K562 (cell line): ENCODE results near the gene SIGLEC6. TPM values are rescaled to one million over a fixed set of nuclear protein-coding genes. Genes with fewer than 3 reads are reported as not detected.

Experiments
- BCOR ChIP-seq: fragments of 450-650 bp; IDR thresholded peaks from 2 replicates; pipeline ENCODE4 v1.6.1; 2016
- CBX3 ChIP-seq, 2 experiments: IDR thresholded peaks; 1 replicate in 1 of 2; 2 replicates in 1 of 2; pipeline ENCODE4 v1.6.1; 2012; ENCODE audit warnings: inconsistent platforms in 2 of 2, low read length in 2 of 2, borderline replicate concordance in 1 of 2, control low read depth in 1 of 2
- CHD1 ChIP-seq: fragments of 200-600 bp; sonication (generic); IDR thresholded peaks from one replicate; pipeline ENCODE4 v1.6.1; 2012; ENCODE audit warnings: mild to moderate bottlenecking, moderate library complexity, low read length, inconsistent platforms
- CREM ChIP-seq: IDR thresholded peaks from 2 replicates; pipeline ENCODE4 v1.6.1; 2014; ENCODE audit warnings: antibody characterized with exemption, low read depth
- ETS2 ChIP-seq: IDR thresholded peaks from 2 replicates; pipeline ENCODE4 v1.6.1; 2016; ENCODE audit warnings: borderline replicate concordance, missing genetic modification characterization, mild to moderate bottlenecking, moderate library complexity, missing compliant biosample characterization; ENCODE audit not compliant: poor library complexity, severe bottlenecking
- HDGF ChIP-seq: fragments of 450-650 bp; IDR thresholded peaks from 2 replicates; pipeline ENCODE4 v1.6.1; 2016
- KDM1A ChIP-seq, 2 experiments: fragments of 450-650 bp; IDR thresholded peaks; 2 replicates each; pipeline ENCODE4 v1.6.1; 2016; ENCODE audit warnings: mild to moderate bottlenecking in 2 of 2
- KLF6 ChIP-seq: fragments of 250-450 bp; sonication (Bioruptor Pico); IDR thresholded peaks from 2 replicates; pipeline ENCODE4 v1.4.0; 2020; ENCODE audit warnings: mild to moderate bottlenecking, moderate library complexity, borderline replicate concordance
- MCM7 ChIP-seq, 2 experiments: fragments of 450-650 bp; IDR thresholded peaks; 2 replicates each; pipeline ENCODE4 v1.6.1; 2016 to 2018
- MTA2 ChIP-seq: fragments of 450-650 bp; IDR thresholded peaks from 2 replicates; pipeline ENCODE4 v1.6.1; 2016; ENCODE audit warnings: low read depth
- NR2C1 ChIP-seq, 2 experiments: fragments of 450-650 bp; IDR thresholded peaks; 2 replicates each; pipeline ENCODE4 v1.6.1; 2017; ENCODE audit warnings: mild to moderate bottlenecking in 2 of 2, antibody characterized with exemption in 1 of 2, inconsistent platforms in 1 of 2, missing compliant biosample characterization in 1 of 2, missing genetic modification characterization in 1 of 2
- RBFOX2 ChIP-seq: fragments of 200-400 bp; formaldehyde crosslinking; IDR thresholded peaks from 2 replicates; pipeline ENCODE4 v1.6.1; 2017; ENCODE audit warnings: low read depth, mild to moderate bottlenecking, low read length, moderate library complexity
- SP2 ChIP-seq: IDR thresholded peaks from 2 replicates; pipeline ENCODE4 v1.6.1; 2011; ENCODE audit warnings: mild to moderate bottlenecking, low read depth, low read length, moderate library complexity; ENCODE audit not compliant: poor library complexity, severe bottlenecking; ENCODE audit errors: extremely low read depth
- TAF9B ChIP-seq: fragments of 450-650 bp; IDR thresholded peaks from 2 replicates; pipeline ENCODE4 v1.6.1; 2018; ENCODE audit warnings: mild to moderate bottlenecking; ENCODE audit not compliant: partially characterized antibody
- TEAD1 ChIP-seq, 2 experiments: fragments of 450-650 bp in 1 of 2; sonication (generic) in 1 of 2; formaldehyde crosslinking; IDR thresholded peaks; 2 replicates each; pipeline versions ENCODE4 v1.4.0 to v1.8.0; 2020 to 2022; ENCODE audit warnings: mild to moderate bottlenecking in 2 of 2, missing genetic modification reagents in 1 of 2
- ZBTB7A ChIP-seq: IDR thresholded peaks from 2 replicates; pipeline ENCODE4 v1.6.1; 2011; ENCODE audit warnings: low read depth, mild to moderate bottlenecking, low read length, moderate library complexity, borderline replicate concordance; ENCODE audit not compliant: control insufficient read depth
- ZFP36 ChIP-seq: fragments of 150-350 bp; IDR thresholded peaks from 2 replicates; pipeline ENCODE4 v1.6.1; 2018; ENCODE audit warnings: low read length, low read depth; ENCODE audit not compliant: partially characterized antibody
- ZNF12 ChIP-seq: sonication (generic); formaldehyde crosslinking; IDR thresholded peaks from 2 replicates; pipeline ENCODE4 v1.4.0; 2020; ENCODE audit warnings: mild to moderate bottlenecking, missing genetic modification reagents
- ZNF316 ChIP-seq: fragments of 450-650 bp; IDR thresholded peaks from 2 replicates; pipeline ENCODE4 v1.6.1; 2016
- ZNF76 ChIP-seq: fragments of 250-450 bp; sonication (Bioruptor Pico); IDR thresholded peaks from 2 replicates; pipeline ENCODE4 v1.4.0; 2020; ENCODE audit warnings: mild to moderate bottlenecking, moderate library complexity, borderline replicate concordance
- ZNF780A ChIP-seq: fragments of 250-450 bp; sonication (Bioruptor Pico); IDR thresholded peaks from 2 replicates; pipeline ENCODE4 v1.5.0; 2021; ENCODE audit warnings: mild to moderate bottlenecking
- ZNF79 ChIP-seq: fragments of 250-450 bp; sonication (Bioruptor Pico); IDR thresholded peaks from 2 replicates; pipeline ENCODE4 v1.4.0; 2020; ENCODE audit warnings: low read depth, mild to moderate bottlenecking, moderate library complexity
- polyA plus RNA-seq, 8 experiments: library from polyadenylated mRNA; depleted of rRNA in 4 of 8; stranded (reverse) in 5 of 8; unstranded in 3 of 8; fragments of >200 nt; fragmentation: Nextera tagmentation in 2 of 8; fragmentation: Illumina TruSeq in 1 of 8; extraction: Ambion mirVana in 2 of 8; extraction: Trizol in 1 of 8; gene quantifications; 2 replicates each; pipeline versions ENCODE4 v1.2.1 to v1.2.3, GENCODE V29; 2011 to 2014; ENCODE audit warnings: inconsistent platforms in 1 of 8, missing spikeins in 1 of 8
- total RNA-seq, 7 experiments: library from RNA; depleted of rRNA in 6 of 7; stranded (reverse); fragments of >200 nt in 6 of 7; fragmentation: Illumina TruSeq in 2 of 7; extraction: Trizol in 2 of 7; gene quantifications; 2 replicates each; pipeline versions ENCODE4 v1.2.1 to v1.2.3, GENCODE V29; 2011 to 2021; ENCODE audit warnings: low replicate concordance in 1 of 7
- TF ChIP-seq, protein P1 (sequence below): sonication (generic); formaldehyde crosslinking; IDR thresholded peaks from 2 replicates; pipeline ENCODE4 v1.8.1; 2023; ENCODE audit warnings: missing genetic modification reagents, mild to moderate bottlenecking, borderline replicate concordance
- TF ChIP-seq, protein P2 (sequence below): sonication (generic); formaldehyde crosslinking; IDR thresholded peaks from 2 replicates; pipeline ENCODE4 v1.8.1; 2022; ENCODE audit warnings: missing genetic modification reagents

Gene SIGLEC6
- total and polyA plus RNA-seq, 9 of the 15 experiments (the other 6 are each of a cell fraction or from before 2014, with no cell fraction given) = 0.03 to 17.5 (median 0.71) TPM

DNA sequence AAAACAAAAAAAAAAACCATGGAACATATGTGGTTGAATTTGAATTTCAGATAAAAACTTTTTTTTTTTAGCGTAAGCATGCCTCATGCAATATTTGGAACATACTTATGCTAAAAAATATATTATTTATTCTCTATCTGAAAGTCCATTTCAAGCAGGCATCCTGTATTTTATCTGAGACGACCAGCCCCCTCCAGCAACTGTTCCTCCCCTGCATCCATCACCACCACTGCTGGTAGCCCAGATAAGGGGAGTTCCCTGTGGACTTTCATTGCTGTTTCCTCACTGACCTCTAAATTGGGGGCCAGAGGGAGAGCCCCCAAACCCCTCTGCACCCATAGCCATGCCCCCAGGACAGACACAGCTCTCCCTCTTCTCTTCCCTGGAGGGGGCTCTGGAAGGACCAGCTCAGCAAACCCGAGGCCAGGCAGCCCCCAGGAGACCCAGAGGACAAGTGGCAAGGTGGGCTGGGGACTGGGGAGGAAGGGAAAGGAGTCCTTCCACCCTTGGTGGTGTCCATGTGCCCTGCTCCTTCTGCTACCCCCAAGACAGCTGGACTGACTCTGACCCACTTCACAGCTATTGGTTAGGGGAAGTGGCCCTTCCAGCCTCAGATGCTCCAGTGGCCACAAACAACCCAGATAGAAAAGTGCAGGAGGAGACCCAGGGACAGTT is 23.3 kb downstream of the SIGLEC6 start (continued):
- TF ChIP-seq, protein P1, sequence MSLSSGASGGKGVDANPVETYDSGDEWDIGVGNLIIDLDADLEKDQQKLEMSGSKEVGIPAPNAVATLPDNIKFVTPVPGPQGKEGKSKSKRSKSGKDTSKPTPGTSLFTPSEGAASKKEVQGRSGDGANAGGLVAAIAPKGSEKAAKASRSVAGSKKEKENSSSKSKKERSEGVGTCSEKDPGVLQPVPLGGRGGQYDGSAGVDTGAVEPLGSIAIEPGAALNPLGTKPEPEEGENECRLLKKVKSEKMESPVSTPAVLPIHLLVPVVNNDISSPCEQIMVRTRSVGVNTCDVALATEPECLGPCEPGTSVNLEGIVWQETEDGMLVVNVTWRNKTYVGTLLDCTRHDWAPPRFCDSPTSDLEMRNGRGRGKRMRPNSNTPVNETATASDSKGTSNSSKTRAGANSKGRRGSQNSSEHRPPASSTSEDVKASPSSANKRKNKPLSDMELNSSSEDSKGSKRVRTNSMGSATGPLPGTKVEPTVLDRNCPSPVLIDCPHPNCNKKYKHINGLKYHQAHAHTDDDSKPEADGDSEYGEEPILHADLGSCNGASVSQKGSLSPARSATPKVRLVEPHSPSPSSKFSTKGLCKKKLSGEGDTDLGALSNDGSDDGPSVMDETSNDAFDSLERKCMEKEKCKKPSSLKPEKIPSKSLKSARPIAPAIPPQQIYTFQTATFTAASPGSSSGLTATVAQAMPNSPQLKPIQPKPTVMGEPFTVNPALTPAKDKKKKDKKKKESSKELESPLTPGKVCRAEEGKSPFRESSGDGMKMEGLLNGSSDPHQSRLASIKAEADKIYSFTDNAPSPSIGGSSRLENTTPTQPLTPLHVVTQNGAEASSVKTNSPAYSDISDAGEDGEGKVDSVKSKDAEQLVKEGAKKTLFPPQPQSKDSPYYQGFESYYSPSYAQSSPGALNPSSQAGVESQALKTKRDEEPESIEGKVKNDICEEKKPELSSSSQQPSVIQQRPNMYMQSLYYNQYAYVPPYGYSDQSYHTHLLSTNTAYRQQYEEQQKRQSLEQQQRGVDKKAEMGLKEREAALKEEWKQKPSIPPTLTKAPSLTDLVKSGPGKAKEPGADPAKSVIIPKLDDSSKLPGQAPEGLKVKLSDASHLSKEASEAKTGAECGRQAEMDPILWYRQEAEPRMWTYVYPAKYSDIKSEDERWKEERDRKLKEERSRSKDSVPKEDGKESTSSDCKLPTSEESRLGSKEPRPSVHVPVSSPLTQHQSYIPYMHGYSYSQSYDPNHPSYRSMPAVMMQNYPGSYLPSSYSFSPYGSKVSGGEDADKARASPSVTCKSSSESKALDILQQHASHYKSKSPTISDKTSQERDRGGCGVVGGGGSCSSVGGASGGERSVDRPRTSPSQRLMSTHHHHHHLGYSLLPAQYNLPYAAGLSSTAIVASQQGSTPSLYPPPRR (CRISPR knock-in tag) = no peak
- TF ChIP-seq CHD1 (no peak), ZBTB7A (peak; percentile 94), ZNF316 (no peak), CBX3 (IDR thresholded peaks at IDR 0.05; ENCODE audit: borderline replicate concordance in 1 of 2, low read length in 2 of 2) (peak in 1 of 2 experiments; percentile 76; a peak in 1 of 3 replicates), ZNF12 (no peak), ETS2 (tag) (no peak), KLF6 (no peak), NR2C1 (IDR thresholded peaks at IDR 0.05) (peak; percentile 37; the same call in 1 of the 2 replicates), NR2C1 (tag; IDR thresholded peaks at IDR 0.05) (no peak), ZNF79 (CRISPR knock-in tag) (no peak), CREM (peak; percentile 77), TAF9B (no peak), RBFOX2 (no peak), KDM1A (IDR thresholded peaks at IDR 0.05) (peak; percentile 76 to 77; a peak in 2 of 4 replicates), TEAD1 (CRISPR knock-in tag; IDR thresholded peaks at IDR 0.05) (no peak), SP2 (no peak), ZFP36 (peak; percentile 6), MCM7 (IDR thresholded peaks at IDR 0.05) (no peak), HDGF (0 out of 2 replicates have a peak, but pooled peaks have one; percentile 20), ZNF76 (CRISPR knock-in tag) (no peak), BCOR (no peak), MTA2 (peak; percentile 97), ZNF780A (CRISPR knock-in tag) (no peak)
- TF ChIP-seq, protein P2, sequence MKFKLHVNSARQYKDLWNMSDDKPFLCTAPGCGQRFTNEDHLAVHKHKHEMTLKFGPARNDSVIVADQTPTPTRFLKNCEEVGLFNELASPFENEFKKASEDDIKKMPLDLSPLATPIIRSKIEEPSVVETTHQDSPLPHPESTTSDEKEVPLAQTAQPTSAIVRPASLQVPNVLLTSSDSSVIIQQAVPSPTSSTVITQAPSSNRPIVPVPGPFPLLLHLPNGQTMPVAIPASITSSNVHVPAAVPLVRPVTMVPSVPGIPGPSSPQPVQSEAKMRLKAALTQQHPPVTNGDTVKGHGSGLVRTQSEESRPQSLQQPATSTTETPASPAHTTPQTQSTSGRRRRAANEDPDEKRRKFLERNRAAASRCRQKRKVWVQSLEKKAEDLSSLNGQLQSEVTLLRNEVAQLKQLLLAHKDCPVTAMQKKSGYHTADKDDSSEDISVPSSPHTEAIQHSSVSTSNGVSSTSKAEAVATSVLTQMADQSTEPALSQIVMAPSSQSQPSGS = no peak
